HG02588 (cell line): ENCODE data around the gene BAX.

ENCODE experiments used
- ATAC-seq: cut with Tn5 transposase; IDR thresholded peaks from one replicate; pipeline ENCODE4 v1.9.1; 2021; ENCODE audit warnings: mild to moderate bottlenecking, moderate library complexity; ENCODE audit not compliant: unreplicated experiment

Gene BAX

DNA sequence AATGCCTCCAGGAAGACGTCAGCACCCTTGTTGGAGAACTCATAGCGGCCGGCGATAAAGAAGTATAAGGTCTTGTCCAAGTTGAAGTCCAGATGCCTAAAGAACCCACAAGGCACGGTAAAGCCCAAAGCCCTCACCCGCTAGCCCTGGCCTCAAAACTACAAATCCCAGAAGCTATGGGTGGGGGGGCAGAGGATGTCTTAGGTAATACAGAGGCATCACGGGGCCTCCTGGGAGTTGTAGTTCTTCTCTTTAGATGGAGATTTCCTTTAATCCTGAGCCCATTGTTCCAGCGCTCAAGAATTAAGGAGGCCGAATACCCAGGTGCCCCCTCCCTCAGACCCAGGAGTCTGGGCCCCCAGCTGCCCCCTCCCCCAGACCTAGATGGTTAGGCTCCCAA is 27.6 kb downstream of the BAX start:
- no peak for ATAC-seq

DNA sequence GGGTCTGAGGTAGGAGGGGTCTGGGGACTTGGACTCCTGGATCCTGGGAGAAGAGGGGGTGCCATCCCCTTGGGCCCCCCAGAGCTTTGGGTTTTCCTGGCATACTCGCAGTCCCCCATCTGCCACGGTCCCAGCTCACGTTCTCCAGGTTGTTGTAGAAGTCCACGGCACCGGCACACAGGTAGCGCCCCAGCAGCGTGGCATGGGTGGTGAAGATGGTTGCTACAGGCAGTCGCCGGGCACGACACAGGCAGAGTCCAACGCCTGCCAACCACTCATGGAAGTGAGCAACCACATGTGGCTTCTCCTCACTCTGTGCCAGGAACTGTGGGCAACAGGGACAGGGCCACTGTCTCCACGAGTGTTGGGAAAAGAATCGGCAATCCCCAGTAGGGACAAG is 31.0 kb downstream of the BAX start:
- no peak for ATAC-seq

DNA sequence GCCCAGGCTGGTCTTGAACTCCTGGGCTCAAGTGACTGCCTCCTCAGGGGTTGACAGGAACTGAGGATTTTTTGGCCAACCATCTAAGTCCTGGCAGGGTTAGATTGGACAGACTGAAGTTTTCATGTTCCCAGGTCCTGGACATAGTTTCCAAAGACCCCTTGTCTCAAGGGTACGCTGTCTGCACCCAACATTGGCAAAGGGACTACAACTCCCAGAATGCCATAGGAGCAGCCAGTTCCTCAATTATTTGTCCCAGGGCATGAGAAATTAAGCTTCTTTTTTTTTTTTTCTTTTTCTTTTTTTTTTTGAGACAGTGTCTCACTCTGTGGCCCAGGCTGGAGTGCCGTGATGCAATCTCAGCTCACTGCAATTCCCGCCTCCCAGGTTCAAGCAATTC is 31.5 kb downstream of the BAX start:
- no peak for ATAC-seq

DNA sequence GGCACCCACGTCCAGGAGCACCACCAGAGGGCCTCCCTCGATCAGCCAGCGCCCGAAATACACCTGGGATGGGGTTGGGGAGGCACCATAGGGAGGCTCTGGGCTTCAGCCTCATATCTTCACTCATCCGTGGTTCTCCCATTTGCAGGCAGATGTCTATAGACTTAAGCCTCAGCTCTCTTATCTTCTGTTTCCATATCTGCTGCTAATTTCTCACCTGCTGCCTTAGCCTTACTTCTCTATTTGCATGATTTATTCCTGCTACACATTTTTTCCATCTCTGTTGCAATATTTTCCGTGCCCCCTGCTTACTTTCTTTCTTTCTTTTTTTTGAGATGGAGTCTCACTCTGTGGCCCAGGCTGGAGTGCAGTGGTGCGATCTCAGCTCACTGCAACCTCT is 32.6 kb downstream of the BAX start:
- no peak for ATAC-seq

DNA sequence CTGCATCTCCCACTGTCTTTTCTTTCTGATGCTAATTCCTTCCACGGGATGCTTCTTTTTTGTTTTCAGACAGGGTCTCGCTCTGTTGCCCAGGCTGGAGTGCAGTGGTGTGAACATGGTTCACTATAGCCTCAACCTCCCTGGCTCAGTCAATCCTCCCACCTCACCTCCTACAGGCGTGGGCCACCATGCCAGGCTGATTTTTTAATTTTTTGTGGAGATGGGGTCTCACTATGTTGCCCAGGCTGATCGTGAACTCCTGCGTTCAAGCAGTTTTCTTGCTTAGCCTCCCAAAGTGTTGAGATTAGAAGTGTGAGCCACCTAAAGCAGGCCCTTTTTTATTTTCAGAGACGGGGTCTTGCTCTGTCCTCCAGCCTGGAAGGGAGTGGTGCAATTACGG is 33.6 kb downstream of the BAX start:
- ATAC-seq: no peak

DNA sequence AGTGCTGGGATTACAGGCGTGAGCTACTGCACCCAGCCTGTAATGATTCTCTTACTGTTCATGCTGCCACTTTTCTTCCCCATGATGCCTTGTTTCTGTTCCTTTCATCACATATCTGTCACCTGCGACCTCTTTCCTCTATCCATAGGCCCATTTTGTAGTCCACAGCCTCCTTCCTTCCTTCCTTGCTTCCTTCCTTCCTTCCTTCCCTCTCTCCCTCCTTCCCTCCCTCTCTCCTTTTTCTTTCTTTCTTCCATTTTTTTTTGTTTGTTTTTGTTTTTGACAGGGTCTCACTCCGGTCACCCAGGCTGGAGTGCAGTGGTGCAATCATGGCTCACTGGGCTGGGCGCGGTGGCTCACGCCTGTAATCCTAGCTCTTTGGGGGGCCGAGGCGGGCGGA is 34.2 kb downstream of the BAX start:
- no peak for ATAC-seq

DNA sequence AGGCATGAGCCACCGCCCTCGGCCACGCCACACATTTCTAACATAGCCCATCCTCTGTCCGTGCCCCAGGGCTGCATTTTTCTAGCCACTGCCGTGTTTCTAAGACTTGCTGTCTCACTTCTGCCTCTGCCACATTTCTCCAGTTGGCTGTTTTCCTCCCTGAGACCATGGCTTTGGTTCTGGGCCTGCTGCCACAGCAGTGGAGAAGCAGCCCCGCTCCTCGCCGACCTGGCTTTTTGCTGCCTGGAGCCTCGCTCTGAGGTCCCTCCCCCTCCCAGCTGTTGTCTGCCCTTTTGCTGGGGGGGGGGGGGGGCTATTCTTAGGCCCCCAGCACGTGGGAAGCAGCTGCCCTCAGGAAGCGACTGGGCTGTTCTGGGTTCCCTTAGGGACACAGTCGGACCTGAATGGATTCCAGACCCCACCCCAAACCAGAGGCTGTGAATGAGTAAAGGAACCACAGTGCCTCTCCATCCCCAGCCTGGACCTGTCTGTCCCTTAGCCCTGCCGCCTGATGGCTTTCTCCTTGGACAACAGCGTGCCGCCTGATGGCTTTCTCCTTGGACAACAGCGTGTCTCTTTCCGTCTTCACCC is 35.1 kb downstream of the BAX start:
- ATAC-seq: no peak

DNA sequence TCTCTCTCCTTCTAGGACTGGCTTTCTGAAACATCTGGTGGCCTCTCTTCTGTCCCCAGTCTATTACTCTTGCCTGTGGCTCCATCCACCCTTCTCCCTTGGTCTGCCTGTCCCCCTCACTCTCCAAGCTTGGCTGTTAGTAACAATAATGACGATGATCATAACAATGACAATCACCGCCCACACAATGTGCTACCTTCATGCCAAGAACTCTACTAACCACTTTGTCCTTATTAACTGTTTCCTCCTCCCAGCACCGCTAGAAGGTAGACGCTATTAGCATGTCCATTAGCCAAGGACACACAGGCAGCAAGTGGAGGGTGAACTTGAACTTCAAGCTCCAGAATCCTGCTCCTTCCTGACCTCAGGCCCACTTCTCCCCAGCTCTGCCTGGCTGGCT is 35.7 kb downstream of the BAX start:
- ATAC-seq: no peak

DNA sequence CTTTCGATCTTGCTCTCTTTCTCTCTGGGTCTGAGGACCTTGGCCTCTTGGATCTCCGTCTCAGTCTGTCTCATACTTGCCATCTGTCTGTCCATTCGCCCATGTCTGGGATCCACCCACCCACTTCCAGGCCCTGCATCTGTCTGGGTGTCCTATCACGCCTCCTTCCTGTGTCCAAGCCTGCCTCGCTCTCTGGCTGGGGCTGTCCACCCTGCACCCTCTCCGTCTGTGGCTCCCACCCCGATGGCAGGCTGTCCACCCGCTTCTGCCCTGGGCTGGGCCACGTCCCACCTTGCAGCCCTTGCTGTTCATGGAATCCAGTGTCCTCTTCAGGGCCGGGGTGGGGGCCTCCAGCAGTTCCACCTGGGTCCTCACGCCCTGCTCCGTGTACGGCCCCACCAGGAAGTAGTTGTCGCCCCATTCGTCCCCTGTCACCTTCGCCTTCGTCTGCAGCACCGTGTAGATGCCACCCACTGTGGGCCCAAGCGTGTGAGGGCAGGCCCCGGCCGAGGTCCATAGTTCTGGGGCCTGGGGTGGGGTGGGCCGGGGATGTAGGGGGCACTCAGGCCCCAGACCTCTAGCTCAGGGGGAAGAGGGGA is 36.4 kb downstream of the BAX start:
- no peak for ATAC-seq

DNA sequence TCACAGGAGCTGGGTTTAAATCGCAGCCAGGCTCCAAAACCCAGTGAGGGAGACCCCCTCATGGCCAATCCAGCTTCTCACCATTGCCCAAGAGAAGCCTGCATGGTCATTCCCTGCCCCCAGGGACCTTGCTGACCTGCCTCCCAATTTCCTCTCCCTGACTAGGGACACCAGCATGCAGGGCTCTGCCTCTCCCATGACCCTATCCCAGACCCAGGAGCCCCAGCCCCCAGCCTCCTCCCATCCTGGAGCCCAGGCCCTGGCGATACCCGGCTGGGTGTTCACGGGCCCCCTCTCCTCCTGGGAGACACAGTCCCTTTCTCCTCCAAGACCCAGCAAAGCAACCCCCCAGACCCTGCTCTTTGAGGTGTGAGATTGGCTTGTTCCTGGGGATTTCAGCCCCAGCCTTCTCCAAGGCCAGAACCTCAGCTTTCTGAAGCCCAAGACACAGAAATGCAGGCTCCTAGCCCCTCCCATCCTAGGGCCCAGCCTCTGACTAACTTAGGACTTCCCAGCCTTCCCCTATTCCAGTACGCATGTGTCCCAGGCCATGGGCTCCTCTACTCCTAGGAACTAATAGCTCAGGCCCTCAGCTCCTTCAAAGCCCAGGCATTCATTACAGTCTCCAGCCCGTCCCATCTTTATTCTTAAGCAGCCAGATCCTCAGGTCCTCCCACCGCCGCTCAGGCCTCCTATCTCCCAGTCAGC is 37.4 kb downstream of the BAX start:
- ATAC-seq: no peak

DNA sequence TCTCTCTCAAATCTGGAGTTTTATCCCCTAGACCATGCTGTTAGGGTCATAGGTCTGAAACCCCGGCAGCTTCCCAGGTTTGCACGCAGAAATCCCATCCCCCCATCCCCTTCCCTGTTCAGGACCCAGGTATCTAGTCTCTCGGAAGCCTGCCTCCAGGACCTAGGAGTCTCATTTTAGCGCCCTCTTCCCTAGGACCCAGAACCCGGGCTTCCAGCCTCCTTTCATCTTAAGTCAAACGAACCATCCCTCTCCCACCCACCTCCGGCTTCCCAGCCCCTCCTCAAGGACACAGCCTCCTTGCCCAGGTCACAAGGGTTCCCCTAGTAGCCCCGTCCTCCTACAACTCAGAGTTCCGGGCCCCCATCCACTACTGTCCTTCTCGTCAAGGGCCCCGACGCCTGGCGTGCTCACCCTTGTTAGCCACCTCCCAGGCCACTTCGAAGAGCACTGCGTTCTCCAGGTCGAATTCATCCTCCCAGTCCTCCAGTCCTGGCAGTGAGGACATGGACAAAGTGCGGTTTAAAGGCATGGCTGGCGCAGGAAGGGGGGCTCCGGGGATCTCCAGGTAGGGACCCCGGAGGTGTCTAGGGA is 38.0 kb downstream of the BAX start:
- ATAC-seq: no peak

DNA sequence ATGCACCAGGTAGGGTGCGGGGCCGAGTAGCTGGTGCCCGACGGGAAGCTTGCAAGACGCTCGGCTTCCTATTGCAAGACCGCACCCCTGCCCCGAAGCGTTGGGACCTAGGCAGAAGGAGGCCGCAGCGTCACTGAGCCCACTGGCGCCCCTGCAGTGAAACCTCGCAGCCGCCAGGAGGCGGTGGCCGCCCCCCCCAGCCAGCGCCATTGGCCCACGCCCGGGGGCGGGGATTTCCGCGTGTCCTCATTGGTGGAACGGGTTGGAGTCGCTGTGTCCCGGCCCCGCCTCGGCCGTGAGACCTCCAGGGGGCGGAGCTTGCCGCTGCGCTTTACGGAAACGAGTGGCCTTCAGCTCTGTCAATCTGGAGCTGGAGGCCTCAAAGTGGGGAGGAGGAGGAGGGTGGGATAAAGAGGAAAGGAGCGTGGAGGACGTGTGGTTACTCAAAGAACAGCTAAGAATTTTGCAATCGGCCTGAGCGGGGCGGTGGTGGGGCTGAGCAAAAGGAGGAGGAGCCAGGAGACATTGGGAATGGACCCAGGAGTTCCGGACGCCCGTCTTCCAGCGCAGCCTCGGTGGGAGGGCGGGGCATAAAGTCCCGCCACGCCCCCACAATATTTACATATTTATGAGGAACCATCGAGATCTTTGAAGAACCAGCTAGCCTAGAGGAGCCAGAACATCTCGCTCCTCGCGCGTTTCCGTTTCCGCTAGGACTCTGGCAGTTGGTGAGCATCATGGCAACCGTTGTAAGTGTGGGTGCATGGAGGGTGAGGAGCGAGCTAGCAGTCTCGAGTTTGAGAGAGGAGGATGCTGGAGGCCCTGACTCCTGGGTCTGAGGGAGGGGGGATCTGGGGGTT is 38.7 kb downstream of the BAX start, which contains the start of the genes GYS1 and RUVBL2:
TSS of gene GYS1 (minus strand) at position 135 of the 860 bp plus-strand sequence. CDS start 197 bp downstream, outside the sequence.
TSS of gene RUVBL2 (plus strand) at position 713 of the 860 bp plus-strand sequence. CDS start at position 738, 25 bp downstream.
- peak; percentile 84 for ATAC-seq

DNA sequence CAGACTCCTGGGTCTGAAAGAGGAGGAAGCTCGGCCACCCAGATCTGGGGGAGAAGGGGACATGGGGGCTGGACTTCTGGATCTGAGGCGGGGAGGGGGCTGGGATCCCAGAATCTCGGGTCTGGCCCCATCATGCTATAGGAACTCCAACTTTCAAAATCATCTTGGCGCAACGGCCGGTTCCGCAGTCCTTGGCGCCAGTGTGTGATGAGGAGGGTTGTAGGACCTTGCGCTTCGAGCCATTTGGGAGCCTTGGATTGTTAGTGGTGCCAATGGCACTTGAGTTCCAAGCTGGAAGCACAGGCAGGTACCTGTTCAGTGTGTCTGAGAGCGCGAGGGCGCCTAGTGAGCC is 39.3 kb downstream of the BAX start:
- ATAC-seq: no peak

DNA sequence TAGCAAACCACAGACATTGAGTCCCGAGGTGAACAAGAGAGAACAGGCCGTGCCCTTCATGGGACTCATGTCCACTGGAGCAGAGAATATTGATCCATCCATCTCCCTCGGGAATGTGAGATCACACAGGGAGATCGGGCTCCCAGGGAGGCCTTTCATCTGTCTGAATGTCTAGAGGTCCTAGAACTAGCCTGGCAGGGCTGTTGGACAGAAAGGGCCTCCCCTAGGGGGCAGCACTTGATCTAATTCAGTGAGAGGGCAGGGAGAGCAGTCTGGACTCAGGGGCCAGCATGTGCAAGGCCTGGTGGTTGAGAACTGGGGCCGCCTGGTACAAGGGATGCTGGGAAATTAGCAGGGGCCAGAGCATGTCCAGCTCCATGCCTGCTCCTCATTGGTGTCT is 43.3 kb downstream of the BAX start:
- ATAC-seq: no peak

DNA sequence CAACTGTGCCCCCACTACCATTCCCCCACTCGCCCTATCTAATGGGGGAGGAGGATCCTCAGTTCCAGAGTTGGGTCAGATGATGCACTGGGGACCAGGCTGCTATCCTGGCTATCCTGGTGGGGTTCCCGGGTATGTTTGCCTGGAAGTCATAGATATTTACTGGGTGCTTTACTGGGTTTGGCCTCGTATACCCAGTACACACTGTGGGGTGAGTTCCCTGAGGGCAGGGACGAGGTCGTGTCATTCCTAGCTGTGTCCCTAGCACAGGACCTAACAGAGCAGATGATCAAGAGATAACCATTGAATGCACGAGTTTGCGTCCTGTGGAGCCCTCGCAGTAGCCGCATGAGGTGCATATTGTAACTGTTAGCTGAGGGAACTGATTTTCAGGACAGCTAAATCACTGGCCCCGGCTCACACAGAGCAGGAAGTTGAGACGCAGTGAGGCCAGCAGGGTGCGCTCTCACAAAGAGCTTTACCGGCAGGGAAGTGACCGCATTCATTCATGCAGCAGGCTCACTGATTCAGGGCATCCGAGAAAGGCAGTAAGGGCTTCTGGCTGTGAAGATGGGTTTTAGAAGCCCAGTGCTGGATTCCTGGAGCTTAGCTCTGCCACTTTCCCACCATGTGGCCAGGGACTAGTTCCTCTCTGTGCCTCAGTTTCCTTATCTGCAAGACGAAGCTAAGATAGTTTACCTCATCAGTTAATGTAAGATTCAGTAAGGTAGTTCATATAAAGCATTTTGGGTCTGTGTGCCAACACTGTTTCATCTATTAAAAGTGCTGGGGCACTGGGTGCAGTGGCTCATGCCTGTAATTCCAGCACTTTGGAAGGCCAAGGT is 45.0 kb downstream of the BAX start:
- no peak for ATAC-seq

DNA sequence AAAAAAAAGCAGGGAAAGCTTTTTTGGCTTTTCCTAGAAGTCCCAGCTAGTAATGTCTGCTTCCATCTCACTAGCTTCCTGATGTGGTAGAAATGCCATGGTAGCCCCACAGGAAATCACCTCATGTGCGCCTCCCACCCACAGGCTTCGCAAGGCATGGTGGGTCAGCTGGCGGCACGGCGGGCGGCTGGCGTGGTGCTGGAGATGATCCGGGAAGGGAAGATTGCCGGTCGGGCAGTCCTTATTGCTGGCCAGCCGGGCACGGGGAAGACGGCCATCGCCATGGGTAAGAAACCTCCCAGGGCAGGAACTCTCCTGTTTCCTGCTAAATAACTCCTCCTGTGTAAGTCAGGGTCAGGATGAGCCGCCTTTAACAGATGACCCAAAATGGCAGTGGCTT is 49.5 kb downstream of the BAX start:
- no peak for ATAC-seq

DNA sequence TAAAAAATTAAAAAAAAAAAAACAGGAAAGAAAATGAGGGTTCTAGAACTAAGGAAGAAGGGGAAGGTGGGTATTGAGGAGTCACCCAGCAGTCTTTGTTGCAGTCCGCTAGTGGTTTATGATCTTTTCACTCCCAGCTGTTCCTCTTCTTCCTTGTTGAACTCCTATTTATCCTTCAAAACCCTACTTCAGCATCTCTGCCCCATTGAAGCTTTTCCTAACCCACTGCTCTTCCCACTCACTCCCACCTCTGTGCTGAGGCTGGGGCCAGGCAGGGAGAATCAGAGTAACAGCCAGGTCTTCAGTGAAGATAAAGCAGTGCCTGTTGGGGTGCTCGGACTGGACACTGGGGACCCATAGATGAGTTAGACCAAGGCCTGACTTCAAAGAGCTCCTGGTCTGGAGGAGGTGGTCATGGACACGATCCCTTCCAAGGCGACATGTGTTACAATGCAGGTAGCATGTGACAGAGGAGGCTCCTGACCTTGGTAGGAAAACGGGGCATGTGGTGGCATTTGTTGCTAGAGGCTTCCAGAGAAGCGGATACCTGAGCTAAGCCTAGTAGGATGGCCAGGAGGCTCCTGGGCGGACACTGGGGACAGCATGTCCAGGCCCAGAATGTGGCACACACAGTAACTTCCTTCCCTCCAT is 50.4 kb downstream of the BAX start:
- no peak for ATAC-seq

DNA sequence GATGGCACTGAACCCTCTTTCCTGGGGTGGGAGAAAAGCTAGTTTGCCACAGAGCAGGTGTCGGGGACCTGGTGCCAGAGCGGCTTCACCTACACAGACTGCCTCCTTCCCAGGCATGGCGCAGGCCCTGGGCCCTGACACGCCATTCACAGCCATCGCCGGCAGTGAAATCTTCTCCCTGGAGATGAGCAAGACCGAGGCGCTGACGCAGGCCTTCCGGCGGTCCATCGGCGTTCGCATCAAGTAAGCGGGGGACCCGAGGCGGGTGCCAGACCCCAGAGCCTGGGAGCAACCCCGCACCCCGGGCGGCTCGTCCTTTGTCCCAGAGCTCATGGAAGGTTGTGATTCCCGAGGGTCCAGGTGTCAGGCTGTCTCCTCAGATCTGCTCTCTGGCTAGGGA is 52.2 kb downstream of the BAX start:
- ATAC-seq: no peak

DNA sequence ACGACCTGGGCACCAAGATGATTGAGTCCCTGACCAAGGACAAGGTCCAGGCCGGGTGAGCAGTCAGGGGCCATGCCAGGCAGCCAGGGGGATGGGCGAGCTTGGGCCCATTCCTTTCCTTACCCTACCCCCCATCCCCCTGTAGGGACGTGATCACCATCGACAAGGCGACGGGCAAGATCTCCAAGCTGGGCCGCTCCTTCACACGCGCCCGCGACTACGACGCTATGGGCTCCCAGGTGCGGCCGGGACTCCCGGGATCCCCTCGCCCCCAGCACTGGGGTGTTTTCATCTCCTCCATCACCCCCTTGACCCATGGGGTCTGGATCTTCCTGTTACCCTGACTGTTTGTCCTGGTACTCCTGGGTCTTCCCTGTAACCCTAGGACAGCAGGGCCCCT is 55.2 kb downstream of the BAX start:
- no peak for ATAC-seq

DNA sequence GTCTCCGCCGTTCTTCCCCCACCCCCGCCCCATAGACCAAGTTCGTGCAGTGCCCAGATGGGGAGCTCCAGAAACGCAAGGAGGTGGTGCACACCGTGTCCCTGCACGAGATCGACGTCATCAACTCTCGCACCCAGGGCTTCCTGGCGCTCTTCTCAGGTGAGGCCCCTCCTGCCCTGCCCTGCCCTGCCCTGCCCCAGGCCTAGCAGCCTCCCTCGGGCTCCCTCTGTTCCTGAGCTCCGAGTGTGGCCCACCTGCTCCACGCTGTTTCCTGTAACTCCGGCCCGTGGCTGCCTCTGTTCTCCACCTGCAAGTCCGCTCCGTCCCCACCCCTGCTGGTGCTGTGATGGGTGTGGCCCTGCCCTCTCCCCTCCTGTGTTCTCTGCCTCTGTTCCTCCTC is 55.8 kb downstream of the BAX start:
- ATAC-seq: no peak
